Colonic mucosa (tissue), 4 donors: ENCODE measurements around the gene MLC1. TPM values are rescaled to one million over a fixed set of nuclear protein-coding genes. Genes with fewer than 3 reads are reported as not detected.

Source experiments
- DNase-seq: peaks from one replicate; pipeline ENCODE4 v3.0.0-alpha.2; 2020
- H3K27ac ChIP-seq: fragments of 200-600 bp; one replicate; pipeline ENCODE4 v1.8.0; 2021
- H3K27me3 ChIP-seq: fragments of 200-600 bp; one replicate; pipeline ENCODE4 v1.8.0; 2021
- H3K36me3 ChIP-seq: fragments of 200-600 bp; one replicate; pipeline ENCODE4 v1.8.0; 2021
- H3K4me1 ChIP-seq: fragments of 200-600 bp; one replicate; pipeline ENCODE4 v1.8.0; 2021; ENCODE audit warnings: mild to moderate bottlenecking
- H3K4me3 ChIP-seq: fragments of 200-600 bp; one replicate; pipeline ENCODE4 v1.8.0; 2021
- H3K9ac ChIP-seq, 2 donors: one replicate each; pipeline ENCODE4 v1.7.0; 2013; ENCODE audit warnings: control low read depth in 2 of 2, low read depth in 2 of 2, low read length in 2 of 2
- H3K9me3 ChIP-seq: fragments of 200-600 bp; one replicate; pipeline ENCODE4 v1.8.0; 2021
- CTCF ChIP-seq: fragments of 200-600 bp; IDR thresholded peaks from one replicate; pipeline ENCODE4 v1.8.0; 2022; ENCODE audit warnings: antibody characterized with exemption, mild to moderate bottlenecking
- intact Hi-C: fragments of 100-400 bp; cut with DNase I; formaldehyde crosslinking; loops from one replicate; pipeline ENCODE4 v1.14.1; 2022
- total RNA-seq, 2 donors: library from RNA; stranded (reverse); fragmentation: NEBNext Ultra II Directional in 1 of 2; extraction: Animal tissue kit (Norgen Biotek cat#: 25700) in 1 of 2; gene quantifications; one replicate each; pipeline ENCODE4 v1.2.1, GENCODE V29; 2021
- donor health status: healthy.
- donor health status: DM: no; HTN: no; CAD: no.
- donor health status: DM: no; HTN: no; CAD: no.

The MLC1 gene
- total RNA-seq, 2 donors from 2014 or later, result not detected

GRCh38 chr22:50035131-50035881 lies 49.9 kb downstream of the MLC1 start:
- Histone ChIP-seq H3K27me3 (peaks cover 4% of the 10 kb centered on the region), H3K9me3 (no peaks in the 10 kb centered on the region), H3K4me1 (no peaks in the 10 kb centered on the region), H3K9ac (no peak overlapping the region), H3K36me3 (no peaks in the 10 kb centered on the region), H3K27ac (no peak overlapping the region), H3K4me3 (no peak overlapping the region)
- intact Hi-C loops, result loop anchor here (10.0 kb wide), 1 partner anchor 271 kb away; no protein-coding TSS in a partner anchor
- TF ChIP-seq CTCF, result no peak
- DNase-seq, result no peak

GRCh38 chr22:50034126-50035081 lies 50.8 kb downstream of the MLC1 start:
- H3K4me1 ChIP-seq, result no peaks in the 10 kb centered on the region
- no peaks in the 10 kb centered on the region for H3K36me3 ChIP-seq
- intact Hi-C loops, result loop anchor here (5.0 to 10.0 kb wide), 2 partner anchors 52 to 270 kb away; no protein-coding TSS in a partner anchor
- TF ChIP-seq CTCF, result no peak
- peaks cover 9% of the 10 kb centered on the region for H3K27me3 ChIP-seq
- no peak overlapping the region for H3K9ac ChIP-seq
- H3K4me3 ChIP-seq, result no peak overlapping the region
- no peak overlapping the region for H3K27ac ChIP-seq
- H3K9me3 ChIP-seq, result no peaks in the 10 kb centered on the region
- DNase-seq, result no peak

- no peaks in the 10 kb centered on the region for H3K36me3 ChIP-seq
- no peak overlapping the region for H3K4me3 ChIP-seq
- H3K9ac ChIP-seq, result no peak overlapping the region
- H3K27me3 ChIP-seq, result peaks cover 9% of the 10 kb centered on the region
- H3K27ac ChIP-seq, result no peak overlapping the region
- H3K4me1 ChIP-seq, result no peaks in the 10 kb centered on the region
- H3K9me3 ChIP-seq, result no peaks in the 10 kb centered on the region
- intact Hi-C loops, result loop anchor here (5.0 to 10.0 kb wide), 2 partner anchors 51 to 268 kb away; no protein-coding TSS in a partner anchor
- no peak for TF ChIP-seq CTCF
- no peak for DNase-seq
These were observed 52.2 kb downstream of the MLC1 start for GRCh38 chr22:50032941-50033601.

GRCh38 chr22:50032109-50032871 lies 52.9 kb downstream of the MLC1 start:
- intact Hi-C loops, result loop anchor here (5.0 to 10.0 kb wide), 2 partner anchors 50 to 267 kb away; no protein-coding TSS in a partner anchor
- TF ChIP-seq CTCF, result no peak
- H3K9me3 ChIP-seq, result no peaks in the 10 kb centered on the region

More at GRCh38 chr22:50032109-50032871, 52.9 kb downstream of the MLC1 start:
- Histone ChIP-seq H3K9ac (no peak overlapping the region), H3K4me3 (no peak overlapping the region), H3K36me3 (no peaks in the 10 kb centered on the region), H3K27ac (no peak overlapping the region), H3K27me3 (peaks cover 9% of the 10 kb centered on the region), H3K4me1 (no peaks in the 10 kb centered on the region)
- no peak for DNase-seq
